Measurements from ENCODE around the gene ATP6V1G1. TPM values are rescaled to one million over a fixed set of nuclear protein-coding genes. Genes with fewer than 3 reads are reported as not detected.

The ATP6V1G1 gene
- total RNA-seq, 1 experiment from 2014 or later: 119 TPM

DNA sequence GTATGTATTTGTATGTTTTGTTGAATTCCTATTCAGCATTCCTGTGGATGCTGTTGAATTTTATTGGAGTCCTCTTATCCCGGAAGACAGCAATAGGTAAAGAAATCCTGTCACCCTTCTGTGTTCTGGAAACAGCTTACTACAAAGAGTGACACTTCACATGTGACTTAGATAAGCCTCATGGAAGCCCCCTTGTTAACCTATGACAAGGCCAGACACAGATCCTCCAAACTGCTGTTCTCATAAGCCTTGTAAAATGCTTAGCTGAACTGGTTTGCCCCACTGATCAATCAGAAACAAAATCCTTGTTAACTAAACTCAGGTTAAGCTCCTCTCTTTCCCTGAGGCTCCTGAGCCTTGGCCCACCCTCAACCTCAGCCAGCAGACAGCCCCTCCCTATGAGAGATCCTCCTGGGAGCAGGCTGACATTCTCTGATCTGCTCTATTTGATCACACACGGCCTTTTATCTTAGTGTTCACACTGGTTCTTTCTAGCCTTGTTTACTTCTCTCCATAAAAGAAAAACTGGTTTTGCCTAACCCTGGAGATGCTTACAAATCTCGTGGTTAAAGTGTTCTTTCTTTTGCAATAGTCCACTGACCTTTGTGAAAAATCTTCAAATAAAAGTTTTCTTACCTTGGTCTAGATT lies 29.4 kb upstream of the ATP6V1G1 start:
- H3T11ph ChIP-seq (ENCODE audit: low read length): no peak overlapping the region
- no peak overlapping the region for H2AFZ ChIP-seq (ENCODE audit: low read length)
- no peaks in the 10 kb centered on the region for H3K9me3 ChIP-seq (ENCODE audit: control insufficient read depth, low read depth, low read length)
- H3K4me2 ChIP-seq (ENCODE audit: insufficient read depth, insufficient read length, low read length): no peak overlapping the region
- H3K4me1 Mint-ChIP-seq: peaks cover 3 to 4% of the 10 kb centered on the region in 2 experiments; a peak in 2 of 4 replicates
- TF ChIP-seq, protein P1, sequence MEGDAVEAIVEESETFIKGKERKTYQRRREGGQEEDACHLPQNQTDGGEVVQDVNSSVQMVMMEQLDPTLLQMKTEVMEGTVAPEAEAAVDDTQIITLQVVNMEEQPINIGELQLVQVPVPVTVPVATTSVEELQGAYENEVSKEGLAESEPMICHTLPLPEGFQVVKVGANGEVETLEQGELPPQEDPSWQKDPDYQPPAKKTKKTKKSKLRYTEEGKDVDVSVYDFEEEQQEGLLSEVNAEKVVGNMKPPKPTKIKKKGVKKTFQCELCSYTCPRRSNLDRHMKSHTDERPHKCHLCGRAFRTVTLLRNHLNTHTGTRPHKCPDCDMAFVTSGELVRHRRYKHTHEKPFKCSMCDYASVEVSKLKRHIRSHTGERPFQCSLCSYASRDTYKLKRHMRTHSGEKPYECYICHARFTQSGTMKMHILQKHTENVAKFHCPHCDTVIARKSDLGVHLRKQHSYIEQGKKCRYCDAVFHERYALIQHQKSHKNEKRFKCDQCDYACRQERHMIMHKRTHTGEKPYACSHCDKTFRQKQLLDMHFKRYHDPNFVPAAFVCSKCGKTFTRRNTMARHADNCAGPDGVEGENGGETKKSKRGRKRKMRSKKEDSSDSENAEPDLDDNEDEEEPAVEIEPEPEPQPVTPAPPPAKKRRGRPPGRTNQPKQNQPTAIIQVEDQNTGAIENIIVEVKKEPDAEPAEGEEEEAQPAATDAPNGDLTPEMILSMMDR (conservative IDR thresholded peaks at IDR 0.05): no peak
- no peak overlapping the region for H3K27ac ChIP-seq (ENCODE audit: insufficient read length, low read depth, low read length)
- H3K27me3 ChIP-seq (ENCODE audit: insufficient read depth, low read length): no peaks in the 10 kb centered on the region
- H3K4me1 ChIP-seq (ENCODE audit: insufficient read depth, low read length): no peaks in the 10 kb centered on the region
- H3K18ac ChIP-seq (ENCODE audit: insufficient read length, low read depth, low read length): no peak overlapping the region
- no CpG with 5 or more reads among the region's 3 CpGs for WGBS (ENCODE audit: extremely low coverage, insufficient read length, low lambda C conversion rate)
- H3K4me3 Mint-ChIP-seq: no peak overlapping the region
- no peak overlapping the region for H3K56ac ChIP-seq (ENCODE audit: insufficient read length, low read depth, low read length)
- no peaks in the 10 kb centered on the region for H3K79me1 ChIP-seq (ENCODE audit: insufficient read depth, low read depth, low read length, poor library complexity, severe bottlenecking)
- H2BK15ac ChIP-seq (ENCODE audit: low read depth, low read length): no peak overlapping the region
- H3K36me3 Mint-ChIP-seq (ENCODE audit: insufficient read depth in 1 of 3, low read depth in 3 of 3): no peaks in the 10 kb centered on the region
- H3K9ac ChIP-seq (ENCODE audit: extremely low read depth, insufficient read length, low read length): no peak overlapping the region
- DNase-seq: no peak
- no peak overlapping the region for H4K5ac ChIP-seq (ENCODE audit: insufficient read length, low read depth, low read length)
- H2BK120ac ChIP-seq (ENCODE audit: low read depth, low read length, poor library complexity, severe bottlenecking): no peak overlapping the region
- no peak overlapping the region for H4K8ac ChIP-seq (replicated peaks; ENCODE audit: insufficient read length, low read depth, low read length)
- no peak overlapping the region for H4K91ac ChIP-seq (ENCODE audit: insufficient read length, low read depth, low read length)
- no peak overlapping the region for H3K23ac ChIP-seq (ENCODE audit: insufficient read length, low read depth, low read length)
- no peak overlapping the region for H2AK5ac ChIP-seq (ENCODE audit: insufficient read length, low read length)
- H3K27me3 Mint-ChIP-seq (ENCODE audit: low read depth): peaks cover 3% of the 10 kb centered on the region; the same call in 1 of the 2 replicates
- no peak overlapping the region for H2BK12ac ChIP-seq (ENCODE audit: insufficient read length, low read depth, low read length)
- no peak overlapping the region for H3K4ac ChIP-seq (ENCODE audit: low read depth, low read length)
- peak overlapping the region in 1 of 3 experiments; percentile 27; a peak in 2 of 7 replicates for H3K27ac Mint-ChIP-seq
- no peak overlapping the region for H2BK5ac ChIP-seq (ENCODE audit: insufficient read length, low read length)
- H3K14ac ChIP-seq (ENCODE audit: insufficient read depth, low read length): no peak overlapping the region
- no peak overlapping the region for H2BK20ac ChIP-seq (ENCODE audit: low read depth, low read length, poor library complexity, severe bottlenecking)
- no peaks in the 10 kb centered on the region for H3K79me2 ChIP-seq (ENCODE audit: insufficient read depth, low read length)
- H3K9me3 Mint-ChIP-seq: peaks cover 5% of the 10 kb centered on the region in 2 experiments
- no peaks in the 10 kb centered on the region for H3K23me2 ChIP-seq (ENCODE audit: insufficient read length, low read depth, low read length, poor library complexity, severe bottlenecking)
- no peaks in the 10 kb centered on the region for H4K20me1 ChIP-seq (ENCODE audit: control insufficient read depth, insufficient read depth, insufficient read length)
